Stimulated activated CD8-positive, alpha-beta memory T cell treated with anti-CD3 and anti-CD28 coated beads, Interleukin-12 subunit alpha, Interleukin-12 subunit beta, amount 100 ng/mL, for 1 hour (primary cell): Measurements from ENCODE around the gene GMDS.
"Not testable (repeated sequence)": the region's sequence is repeated elsewhere in the genome, so short reads cannot be mapped to it uniquely, and the experiment has no call there.

Source experiments
- DNase-seq: peaks from one replicate; pipeline ENCODE4 v3.0.0-alpha.2; 2020; ENCODE audit warnings: low read depth

The GMDS gene

DNA sequence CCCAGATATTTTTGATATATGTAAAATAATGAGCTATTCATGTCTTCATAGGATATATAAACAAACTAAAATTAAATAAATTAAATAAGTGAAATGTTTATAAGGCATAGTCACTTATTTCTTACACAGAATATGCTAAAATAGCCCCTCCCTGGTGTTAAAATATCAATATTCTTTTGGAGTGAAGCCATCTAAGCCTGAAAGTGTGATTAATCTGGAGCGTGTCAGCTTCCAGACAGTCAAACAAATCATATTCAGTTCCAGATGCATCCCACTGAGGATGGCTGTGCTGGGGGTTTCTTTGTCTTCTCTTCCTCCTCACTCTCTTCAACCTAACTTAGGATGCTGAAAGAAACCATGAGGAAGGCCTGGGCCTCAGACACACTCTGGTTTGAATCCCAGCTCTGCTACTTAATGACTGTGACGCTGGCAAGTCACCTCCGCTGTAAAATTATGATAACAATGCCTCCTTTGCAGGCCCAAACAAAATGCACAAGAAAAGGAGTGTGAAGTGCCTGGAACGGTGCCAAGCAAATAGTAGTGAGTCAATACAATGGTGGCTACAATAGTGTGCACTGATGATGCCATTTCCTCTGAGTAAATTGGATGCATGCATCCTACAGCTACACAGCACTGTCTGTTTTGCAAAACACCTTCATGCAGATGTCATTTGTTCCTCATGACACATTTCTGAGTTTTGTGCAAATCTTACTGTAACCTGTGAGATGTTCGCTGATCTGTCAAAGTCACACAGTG, 474.3 kb downstream of the GMDS start:
- peak; percentile 12 for DNase-seq

DNA sequence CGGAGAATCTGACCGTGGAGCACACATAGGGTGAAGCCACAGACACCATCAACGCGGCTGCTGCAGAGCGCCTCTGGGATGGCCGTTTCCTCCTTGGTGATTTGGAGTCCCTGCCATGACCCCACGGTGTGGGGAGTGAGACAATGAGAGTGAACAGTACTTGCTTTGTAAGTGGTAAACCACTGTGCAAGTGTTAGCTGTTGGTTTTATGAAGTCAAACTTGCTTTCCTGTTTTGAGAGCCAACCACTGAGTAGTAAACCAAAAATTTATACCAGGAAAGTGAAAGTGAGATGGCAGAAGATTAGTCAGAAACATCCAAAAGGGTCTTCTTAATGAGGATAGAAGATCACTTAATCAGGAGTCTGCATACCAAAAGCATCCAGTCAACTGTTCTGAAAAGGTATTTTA, 475.0 kb downstream of the GMDS start:
- no peak for DNase-seq

- no peak for DNase-seq
These were observed 477.7 kb downstream of the GMDS start for GRCh38 chr6:1767481-1768246.

DNA sequence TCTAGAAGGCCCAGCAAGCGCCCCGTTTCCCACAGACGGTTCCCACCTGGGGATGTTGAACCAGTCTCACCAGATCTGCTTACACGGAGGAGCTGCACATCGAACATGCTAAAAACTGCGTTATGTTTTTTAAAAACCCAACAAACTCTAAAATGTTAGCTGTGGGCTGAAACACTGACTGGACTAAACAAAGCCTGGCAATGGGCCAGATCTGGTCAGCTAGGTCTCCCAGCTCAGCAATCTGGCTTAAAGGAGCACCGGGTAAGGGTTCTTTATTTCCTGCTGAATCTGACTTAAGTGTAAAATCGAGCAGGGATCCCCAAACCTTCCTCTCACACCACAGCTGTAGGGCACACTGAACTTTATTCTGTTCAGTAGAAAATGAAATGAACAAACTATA, 478.8 kb downstream of the GMDS start:
- DNase-seq = no peak

- DNase-seq = no peak
These were observed 480.1 kb downstream of the GMDS start for GRCh38 chr6:1765160-1765903.

DNA sequence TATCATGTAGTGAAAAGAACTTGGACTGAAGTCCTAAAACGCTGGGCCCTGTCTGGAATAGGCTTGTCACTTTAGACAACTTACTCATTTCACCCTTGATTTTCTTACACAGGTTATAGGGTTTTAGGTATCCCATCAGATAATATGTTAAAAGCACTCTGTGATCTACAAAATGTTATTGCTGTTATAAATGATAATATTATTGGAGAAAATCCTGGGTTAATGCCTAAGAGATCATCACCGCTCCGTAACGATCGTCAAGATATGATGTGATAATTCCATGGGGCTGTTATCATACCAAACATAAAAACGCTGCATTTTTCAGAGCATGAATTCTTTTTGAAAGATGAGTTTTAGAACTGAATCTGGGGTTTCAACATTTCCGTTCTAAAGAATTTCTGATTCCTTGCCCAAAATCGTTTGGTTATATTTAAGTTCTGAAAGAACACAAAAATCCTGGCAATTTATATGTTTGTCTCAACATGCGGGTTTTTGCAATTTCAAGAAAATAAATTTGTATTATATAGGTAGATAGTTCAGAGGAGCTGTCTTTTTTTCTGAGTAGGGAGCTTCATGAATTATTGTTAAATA, 480.9 kb downstream of the GMDS start:
- no peak for DNase-seq

GRCh38 chr6:1763404-1763803, 482.0 kb downstream of the GMDS start:
- no peak for DNase-seq

DNA sequence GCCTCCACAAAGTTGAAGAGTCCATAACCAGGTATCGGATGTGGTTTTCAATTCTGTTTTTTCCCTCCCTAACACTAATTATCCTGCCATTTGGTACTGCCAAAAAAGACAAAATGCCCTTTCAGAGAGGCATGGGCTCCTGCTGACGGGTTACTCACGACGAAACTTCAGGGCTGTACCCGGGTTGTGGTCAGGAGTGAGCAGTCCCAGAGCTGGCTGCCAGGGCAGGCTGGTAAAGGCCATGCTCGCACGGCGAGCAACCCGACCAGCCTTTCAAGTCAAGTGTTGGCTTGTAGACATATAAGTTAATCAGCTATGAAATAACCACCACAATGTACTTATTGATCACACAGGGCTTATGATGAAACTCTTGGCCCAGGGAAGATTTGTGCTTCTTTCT, 483.2 kb downstream of the GMDS start:
- no peak for DNase-seq

DNA sequence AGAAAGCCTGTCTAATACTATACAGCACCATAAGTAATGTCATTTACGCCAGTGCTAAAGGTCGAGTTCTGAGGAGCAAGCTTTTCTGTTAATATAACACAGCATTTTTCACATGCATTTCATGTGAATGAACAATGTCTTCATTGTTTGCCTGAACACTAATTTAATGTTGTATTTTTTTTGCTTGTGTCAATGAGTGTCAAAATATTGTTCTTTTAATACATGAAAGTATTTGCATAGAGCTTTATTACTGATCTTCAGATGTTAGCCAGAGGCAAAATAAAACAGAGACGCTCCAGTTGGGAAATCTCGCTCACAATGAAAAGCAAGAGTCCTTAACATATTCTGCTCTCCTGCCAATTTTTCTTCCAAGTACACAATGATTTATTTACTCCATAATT, 483.9 kb downstream of the GMDS start:
- no peak for DNase-seq

DNA sequence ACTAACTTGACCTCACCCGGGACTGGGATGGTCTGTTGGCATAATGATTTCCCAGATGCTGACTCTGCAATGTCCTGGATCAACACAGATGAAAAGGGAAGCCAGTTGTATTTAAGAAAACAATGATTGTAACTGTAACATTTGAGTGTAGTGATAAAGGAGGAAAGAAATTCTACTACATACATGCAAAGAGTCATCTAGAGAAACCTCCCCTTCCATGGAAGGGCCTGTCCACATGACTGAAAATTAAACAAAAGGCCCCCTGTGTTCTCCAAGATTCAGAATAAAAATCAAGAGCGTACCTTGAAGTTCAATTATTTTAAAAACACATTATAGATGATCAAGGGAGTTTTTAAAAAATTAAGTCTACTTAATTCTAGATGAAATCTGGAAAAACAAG, 484.5 kb downstream of the GMDS start:
- DNase-seq = no peak

GRCh38 chr6:1759870-1760269, 485.5 kb downstream of the GMDS start:
- no peak for DNase-seq

DNA sequence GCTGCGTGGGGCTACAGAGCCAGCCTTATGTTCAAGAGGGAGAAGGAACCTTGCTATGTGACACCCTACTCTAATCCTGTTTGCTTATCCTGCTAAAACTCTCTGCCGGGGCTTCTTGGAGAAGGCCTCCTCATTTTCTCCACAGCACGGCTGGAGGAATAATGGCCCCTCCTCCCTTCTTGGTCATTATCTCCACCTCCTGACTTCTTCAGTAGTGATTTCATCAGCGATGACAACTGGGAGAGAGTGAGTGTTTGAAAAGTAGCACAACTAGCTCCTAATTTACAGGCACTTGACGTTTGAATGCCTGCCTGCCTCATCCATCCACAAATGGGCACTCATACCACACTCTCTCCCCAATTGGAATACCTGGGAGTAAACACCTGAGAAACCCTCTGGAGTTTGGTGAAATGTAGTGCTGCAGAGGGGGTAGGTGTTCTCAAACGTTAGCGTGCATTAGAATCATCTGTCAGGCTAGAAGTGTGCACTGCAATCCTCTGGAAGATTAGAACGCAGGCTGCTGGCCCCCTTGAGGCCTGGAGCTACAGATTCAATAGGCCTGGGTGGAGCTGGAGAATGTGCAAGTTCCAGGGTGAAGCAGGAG, 487.2 kb downstream of the GMDS start:
- DNase-seq = no peak

DNA sequence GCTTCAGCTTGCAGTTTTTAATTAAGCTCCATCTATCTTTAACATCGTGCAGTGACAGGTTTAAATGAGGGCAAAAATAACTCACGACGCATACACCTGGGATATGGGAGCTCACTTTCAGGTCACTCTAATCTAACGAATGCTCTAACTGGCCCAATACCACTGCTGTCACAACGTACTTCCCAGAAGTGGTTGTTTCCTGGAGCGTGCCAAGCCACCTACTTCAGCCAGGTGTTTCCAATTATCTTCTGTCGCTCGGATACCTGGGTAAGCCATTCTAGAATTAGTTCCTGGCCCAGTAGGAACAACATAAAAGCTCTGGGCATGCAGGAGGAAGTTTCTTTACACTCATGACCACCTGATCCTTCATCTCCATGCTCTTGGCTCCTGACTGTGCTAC, 488.3 kb downstream of the GMDS start:
- DNase-seq = no peak

- DNase-seq = no peak
These were observed 488.8 kb downstream of the GMDS start for GRCh38 chr6:1756472-1757129.

GRCh38 chr6:1751063-1751462, 494.3 kb downstream of the GMDS start:
- DNase-seq = not testable (repeated sequence)

DNA sequence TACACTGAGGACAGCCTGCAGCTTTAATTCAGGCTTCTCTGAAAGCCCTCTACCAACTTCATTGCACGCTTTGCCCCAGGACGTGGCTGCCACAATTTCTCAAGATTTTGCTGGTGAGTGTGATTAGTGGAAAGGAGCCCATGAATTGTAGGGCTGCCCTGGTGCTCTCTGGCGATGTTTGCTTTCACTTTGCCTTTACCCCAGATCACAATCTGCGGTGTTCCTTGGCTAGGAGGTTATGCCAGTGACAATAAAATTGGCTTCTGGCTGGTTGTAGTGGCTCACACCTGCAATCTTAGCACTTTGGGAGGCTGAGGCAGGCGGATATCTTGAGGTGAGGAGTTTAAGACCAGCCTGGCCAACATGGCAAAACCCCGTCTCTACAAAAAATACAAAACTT, 496.4 kb downstream of the GMDS start:
- DNase-seq = no peak

- no peak for DNase-seq
These were observed 497.9 kb downstream of the GMDS start for GRCh38 chr6:1747531-1747930.

GRCh38 chr6:1747003-1747402, 498.4 kb downstream of the GMDS start:
- DNase-seq = no peak

GRCh38 chr6:1745814-1746213, 499.6 kb downstream of the GMDS start:
- DNase-seq = no peak

GRCh38 chr6:1744543-1744942, 500.9 kb downstream of the GMDS start:
- DNase-seq = no peak

DNA sequence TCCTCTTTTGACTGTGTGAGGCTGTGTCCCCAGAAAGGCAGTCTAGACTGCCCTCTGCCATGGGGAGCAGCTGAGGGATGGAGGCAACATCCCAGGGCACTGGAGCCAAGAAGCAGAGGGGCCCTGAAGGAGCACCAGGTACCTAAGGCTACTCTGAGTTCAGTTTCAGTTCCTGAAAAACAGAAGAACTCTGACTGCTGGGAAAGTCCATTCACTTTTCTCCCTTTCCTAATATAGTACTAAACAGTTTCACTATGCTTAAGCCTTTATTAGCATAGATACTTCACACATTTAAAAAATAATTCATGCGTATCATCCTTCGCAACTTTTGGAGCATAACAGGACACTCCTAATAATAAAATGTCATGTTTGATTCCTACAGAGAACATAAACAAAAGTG, 505.7 kb downstream of the GMDS start:
- DNase-seq = no peak

DNA sequence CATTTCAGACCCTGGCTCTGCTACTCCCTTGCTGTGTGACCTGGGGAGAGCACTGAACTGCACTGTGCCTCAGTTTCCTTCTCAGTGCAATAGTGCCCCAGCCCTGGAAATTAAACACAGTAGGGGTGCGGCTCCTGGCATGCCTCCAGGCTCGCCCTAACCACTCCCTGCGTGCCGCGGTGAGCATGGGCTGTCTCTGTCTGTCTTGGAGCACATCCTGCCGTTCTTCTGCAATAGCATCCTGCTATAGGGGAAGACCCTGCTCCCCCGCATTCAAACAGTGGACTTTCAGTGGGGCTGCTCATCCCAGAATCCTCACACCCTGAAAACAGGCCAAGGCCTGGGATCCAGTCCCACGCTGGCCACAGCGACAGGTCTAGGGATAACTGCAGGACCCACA, 506.2 kb downstream of the GMDS start:
- no peak for DNase-seq
